ENCODE data around the gene KRTAP9-2.
"Not testable (repeated sequence)": the region's sequence is repeated elsewhere in the genome, so short reads cannot be mapped to it uniquely, and the experiment has no call there.

KRTAP9-2 gene

GRCh38 chr17:41226598-41227095, at the start of gene KRTAP9-2:
Gene KRTAP9-2, plus strand, starts transcription at chr17:41226648. Its CDS starts 7 bp downstream, at chr17:41226655.
- not testable (repeated sequence) for DNase-seq

GRCh38 chr17:41176744-41177387, 49.6 kb upstream of the KRTAP9-2 start:
- no peak for DNase-seq

- DNase-seq = no peak
Measured at GRCh38 chr17:41177727-41178271, 48.6 kb upstream of the KRTAP9-2 start, which contains the start of gene KRTAP4-2. Gene KRTAP4-2, minus strand, starts transcription at chr17:41178221. Its CDS starts 57 bp downstream, at chr17:41178164.

- DNase-seq = no peak
Measured at GRCh38 chr17:41178341-41178740, 48.1 kb upstream of the KRTAP9-2 start.

GRCh38 chr17:41178843-41179616, 47.4 kb upstream of the KRTAP9-2 start:
- DNase-seq = no peak

GRCh38 chr17:41184480-41184961, 41.9 kb upstream of the KRTAP9-2 start, which contains the start of gene KRTAP4-1:
Gene KRTAP4-1, minus strand, starts transcription at chr17:41184911. Its CDS starts 57 bp downstream, at chr17:41184854.
- DNase-seq = no peak

GRCh38 chr17:41185001-41185400, 41.4 kb upstream of the KRTAP9-2 start:
- DNase-seq = no peak

- no peak for DNase-seq
Measured at GRCh38 chr17:41186872-41187271, 39.6 kb upstream of the KRTAP9-2 start.

GRCh38 chr17:41189837-41190318, 36.6 kb upstream of the KRTAP9-2 start, which contains the start of gene KRTAP9-1:
Gene KRTAP9-1, plus strand, starts transcription at chr17:41189887. Its CDS starts 0 bp downstream, at chr17:41189887.
- not testable (repeated sequence) for DNase-seq

- no peak for DNase-seq
Measured at GRCh38 chr17:41190328-41190727, 36.1 kb upstream of the KRTAP9-2 start.

GRCh38 chr17:41196068-41196467, 30.4 kb upstream of the KRTAP9-2 start:
- no peak for DNase-seq

- DNase-seq = no peak
Measured at GRCh38 chr17:41199421-41200078, 26.9 kb upstream of the KRTAP9-2 start.

- no peak for DNase-seq
Measured at GRCh38 chr17:41211845-41212466, 14.5 kb upstream of the KRTAP9-2 start.

GRCh38 chr17:41212524-41213169, 13.8 kb upstream of the KRTAP9-2 start:
- DNase-seq = no peak

- DNase-seq = no peak
Measured at GRCh38 chr17:41215681-41216080, 10.8 kb upstream of the KRTAP9-2 start.

GRCh38 chr17:41223821-41224220, 2.6 kb upstream of the KRTAP9-2 start:
- DNase-seq = no peak

GRCh38 chr17:41226051-41226450, 397 bp upstream of the KRTAP9-2 start:
- DNase-seq = no peak

GRCh38 chr17:41230094-41230493, 3.6 kb downstream of the KRTAP9-2 start:
- no peak for DNase-seq

GRCh38 chr17:41231731-41232130, 5.3 kb downstream of the KRTAP9-2 start:
- DNase-seq = no peak

- DNase-seq = not testable (repeated sequence)
Measured at GRCh38 chr17:41232399-41233105, 6.1 kb downstream of the KRTAP9-2 start, which contains the start of gene KRTAP9-3. Gene KRTAP9-3, plus strand, starts transcription at chr17:41232449. Its CDS starts 53 bp downstream, at chr17:41232502.

- not testable (repeated sequence) for DNase-seq
Measured at GRCh38 chr17:41237116-41237515, 10.7 kb downstream of the KRTAP9-2 start.

Data from stimulated activated naive CD4-positive, alpha-beta T cell (primary cell).